Heart left ventricle (tissue), 16 donors: ENCODE measurements around the gene RFESD. TPM values are rescaled to one million over a fixed set of nuclear protein-coding genes. Genes with fewer than 3 reads are reported as not detected.

Source experiments
- ATAC-seq, 4 donors: fragments of 200-7000 bp; cut with Tn5 transposase; one replicate each; pipeline ENCODE4 v1.9.1; 2020 to 2022; ENCODE audit warnings: moderate library complexity in 4 of 4, mild to moderate bottlenecking in 3 of 4, moderate number of reproducible peaks in 1 of 4
- DNase-seq, 5 donors: peaks; one replicate each; pipeline ENCODE4 v3.0.0-alpha.2; 2020
- H3K27ac ChIP-seq, 12 donors: fragments of 200-600 bp; sonication (generic) in 4 of 12; one replicate each; pipeline versions ENCODE4 v1.5.0 to v1.8.0; 2016 to 2022; ENCODE audit warnings: mild to moderate bottlenecking in 2 of 12
- H3K27me3 ChIP-seq, 9 donors: fragments of 200-600 bp; sonication (generic) in 2 of 9; one replicate each; pipeline versions ENCODE4 v1.5.1 to v1.8.0; 2016 to 2022; ENCODE audit warnings: mild to moderate bottlenecking in 3 of 9
- H3K36me3 ChIP-seq, 9 donors: fragments of 200-600 bp; sonication (generic) in 2 of 9; one replicate each; pipeline versions ENCODE4 v1.5.0 to v1.8.0; 2018 to 2022; ENCODE audit warnings: mild to moderate bottlenecking in 2 of 9
- H3K4me1 ChIP-seq, 12 donors: fragments of 200-600 bp; sonication (generic) in 4 of 12; one replicate each; pipeline versions ENCODE4 v1.5.0 to v1.8.0; 2016 to 2022; ENCODE audit warnings: mild to moderate bottlenecking in 3 of 12
- H3K4me3 ChIP-seq, 12 donors: fragments of 200-600 bp; sonication (generic) in 4 of 12; one replicate each; pipeline versions ENCODE4 v1.5.0 to v1.8.0; 2017 to 2022; ENCODE audit warnings: mild to moderate bottlenecking in 9 of 12, moderate library complexity in 4 of 12
- H3K9me3 ChIP-seq, 12 donors: fragments of 200-600 bp; sonication (generic) in 4 of 12; one replicate each; pipeline versions ENCODE4 v1.5.0 to v1.8.0; 2016 to 2022; ENCODE audit warnings: mild to moderate bottlenecking in 1 of 12
- POLR2A ChIP-seq, 2 donors: fragments of 450-650 bp; IDR thresholded peaks; one replicate each; pipeline ENCODE4 v1.6.1; 2017; ENCODE audit warnings: antibody characterized with exemption in 2 of 2, mild to moderate bottlenecking in 2 of 2, moderate library complexity in 2 of 2
- WGBS, 4 donors: extraction: QIAGEN DNeasy Blood & Tissue Kit in 2 of 4; methylation state at CpG; one replicate each; pipeline versions ENCODE4 v1.1.5 to v1.1.7; 2013 to 2018; 5-methylcytosine and 5-hydroxymethylcytosine counted together
- intact Hi-C, 10 donors: fragments of 100-400 bp; cut with DNase I; formaldehyde crosslinking; loops; one replicate each; pipeline versions ENCODE4 v1.11.1 to v1.14.2; 2022
- polyA plus RNA-seq, 2 donors: library from polyadenylated mRNA; stranded (reverse); fragments of 200-250 nt; gene quantifications; one replicate each; pipeline ENCODE4 v1.2.3, GENCODE V29; 2013
- total RNA-seq, 9 donors: library from RNA; depleted of rRNA in 2 of 9; stranded (reverse); fragments of >200 nt in 2 of 9; fragmentation: NEBNext Ultra II Directional in 3 of 9; extraction: Animal tissue kit (Norgen Biotek cat#: 25700) in 3 of 9; gene quantifications; one replicate each; pipeline versions ENCODE4 v1.1.0 to v1.2.4, GENCODE V29; 2016 to 2023
- TF ChIP-seq, protein P1 (sequence below), 12 donors: fragments of 200-600 bp; sonication (generic) in 4 of 12; IDR thresholded peaks; one replicate each; pipeline versions ENCODE4 v1.5.0 to v1.8.0; 2018 to 2022; ENCODE audit warnings: antibody characterized with exemption in 12 of 12, mild to moderate bottlenecking in 5 of 12
- donor health status: ischemic (EF 13 %, LVEDD 7.1; RV severe dilation, severe dysfunction).
- donor health status: healthy with polysubstance abuse.
- donor health status: DM: no; HTN: yes; CAD: no.
- donor health status: DM: no; HTN: no; CAD: no.
- donor health status: ischemic (EF 25% LVEDD 6.9; RV normal size, moderate dysfunction).
- donor health status: ischemic (EF 25% LVEDD 5.7; RV mildly dilated, moderate dysfunction).
- donor health status: healthy.
- donor health status: DM: yes; HTN: yes; CAD: no.
- donor health status: ischemic (EF 35%, LVEDD 5.7; RV mildly dilated, moderate dysfunction).
- donor health status: nonischemic (EF 11% LVEDD 7.7; RV severe dilation, severe dysfunction).
- donor health status: DM: yes; HTN: yes; CAD: no.
- donor health status: PGD.
- donor health status: ischemic (EF 29% LVEDD 5.4; RV normal size, mild dysfunction).
- donor health status: nonischemic (EF 23%, LVEDD 6.1; RV moderate dilation, normal function).

Gene RFESD
- total and polyA plus RNA-seq, 11 donors, result 1.3 to 5.0 (median 3.5) TPM

DNA sequence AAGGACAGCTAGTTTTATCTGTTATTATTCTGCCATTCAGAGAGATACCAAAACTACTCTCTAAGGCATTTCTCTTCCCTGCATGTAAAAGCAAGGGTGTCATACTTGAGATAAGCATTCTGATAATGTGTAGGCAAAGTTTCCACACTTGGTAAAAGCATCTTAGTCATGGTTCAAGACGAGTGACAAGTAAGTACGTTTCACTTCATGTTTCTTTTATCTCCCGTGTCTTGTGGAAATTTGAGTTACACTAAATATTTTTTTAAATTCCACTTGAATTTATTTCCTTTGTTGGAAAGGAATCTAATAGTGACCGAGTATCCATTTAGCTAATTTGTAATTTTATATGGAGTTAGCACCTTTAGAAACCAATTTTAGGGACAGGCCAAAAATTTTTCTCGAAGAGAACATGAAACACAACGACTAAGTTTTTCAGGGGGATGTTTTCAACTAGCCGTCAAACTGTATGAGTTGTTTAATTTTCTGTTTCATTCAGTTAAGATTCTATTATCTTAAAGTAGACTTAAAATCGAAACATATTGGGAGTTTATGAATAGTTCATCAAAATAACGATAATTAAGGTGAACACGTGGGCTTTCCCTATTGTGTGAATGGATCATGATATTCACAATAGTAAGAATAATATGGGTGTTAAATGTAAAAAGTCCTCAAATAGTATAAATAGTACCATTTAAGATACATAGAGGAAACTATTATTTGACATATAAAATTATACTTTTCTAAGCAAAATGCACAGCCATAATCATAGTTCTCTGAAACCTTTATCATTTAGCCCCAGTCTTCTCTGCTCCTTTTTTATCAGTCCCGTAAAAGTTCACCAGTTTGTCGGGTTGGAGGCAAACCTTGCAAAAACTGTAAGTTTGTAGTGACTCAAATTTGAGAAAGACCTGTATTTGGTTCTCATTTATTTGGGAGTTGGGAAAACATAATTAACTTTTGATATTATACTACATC, 1.6 kb downstream of the RFESD start:
- DNase-seq (no peak), ATAC-seq (no peak)
- H3K36me3 ChIP-seq, result peaks cover 0 to 8% (median 0%) of the 10 kb centered on the region in 9 donors
- intact Hi-C loops, result loop anchor here in 8 of 10 donors (2.0 to 10.0 kb wide), 12 partner anchors 83 to 957 kb away; partner anchors contain the start of gene RHOBTB3 (in 5 of the 8)
- H3K27me3 ChIP-seq, result no peaks in the 10 kb centered on the region
- 76 to 82% (median 78%) methylated on average over 12 of the region's 12 CpGs for WGBS, 4 donors
- peak overlapping the region in 3 of 12 donors; percentile 57 to 73 (median 67) for H3K4me3 ChIP-seq
- peak overlapping the region in 9 of 12 donors; percentile 89 to 99 (median 95) for H3K27ac ChIP-seq
- H3K4me1 ChIP-seq, result peaks cover 0 to 25% (median 9%) of the 10 kb centered on the region in 12 donors
- no peaks in the 10 kb centered on the region for H3K9me3 ChIP-seq
- TF ChIP-seq POLR2A (IDR thresholded peaks at IDR 0.05), result no peak
- TF ChIP-seq, protein P1, sequence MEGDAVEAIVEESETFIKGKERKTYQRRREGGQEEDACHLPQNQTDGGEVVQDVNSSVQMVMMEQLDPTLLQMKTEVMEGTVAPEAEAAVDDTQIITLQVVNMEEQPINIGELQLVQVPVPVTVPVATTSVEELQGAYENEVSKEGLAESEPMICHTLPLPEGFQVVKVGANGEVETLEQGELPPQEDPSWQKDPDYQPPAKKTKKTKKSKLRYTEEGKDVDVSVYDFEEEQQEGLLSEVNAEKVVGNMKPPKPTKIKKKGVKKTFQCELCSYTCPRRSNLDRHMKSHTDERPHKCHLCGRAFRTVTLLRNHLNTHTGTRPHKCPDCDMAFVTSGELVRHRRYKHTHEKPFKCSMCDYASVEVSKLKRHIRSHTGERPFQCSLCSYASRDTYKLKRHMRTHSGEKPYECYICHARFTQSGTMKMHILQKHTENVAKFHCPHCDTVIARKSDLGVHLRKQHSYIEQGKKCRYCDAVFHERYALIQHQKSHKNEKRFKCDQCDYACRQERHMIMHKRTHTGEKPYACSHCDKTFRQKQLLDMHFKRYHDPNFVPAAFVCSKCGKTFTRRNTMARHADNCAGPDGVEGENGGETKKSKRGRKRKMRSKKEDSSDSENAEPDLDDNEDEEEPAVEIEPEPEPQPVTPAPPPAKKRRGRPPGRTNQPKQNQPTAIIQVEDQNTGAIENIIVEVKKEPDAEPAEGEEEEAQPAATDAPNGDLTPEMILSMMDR (IDR thresholded peaks at IDR 0.05), result no peak

- no peaks in the 10 kb centered on the region for H3K27me3 ChIP-seq
- peaks cover 0 to 21% (median 9%) of the 10 kb centered on the region in 12 donors for H3K4me1 ChIP-seq
- no peaks in the 10 kb centered on the region for H3K9me3 ChIP-seq
- DNase-seq (no peak), ATAC-seq (no peak)
- intact Hi-C loops, result loop anchor here in 7 of 10 donors (5.0 to 10.0 kb wide), 9 partner anchors 83 to 956 kb away; partner anchors contain the start of gene RHOBTB3 (in 3 of the 7)
- no peak overlapping the region for H3K4me3 ChIP-seq
- H3K27ac ChIP-seq, result no peak overlapping the region
- peaks cover 0 to 9% (median 0%) of the 10 kb centered on the region in 9 donors for H3K36me3 ChIP-seq
- TF ChIP-seq POLR2A (IDR thresholded peaks at IDR 0.05), result no peak
- TF ChIP-seq, protein P1 (IDR thresholded peaks at IDR 0.05), result no peak
Measured at GRCh38 chr5:95649274-95649673, 2.7 kb downstream of the RFESD start.

DNA sequence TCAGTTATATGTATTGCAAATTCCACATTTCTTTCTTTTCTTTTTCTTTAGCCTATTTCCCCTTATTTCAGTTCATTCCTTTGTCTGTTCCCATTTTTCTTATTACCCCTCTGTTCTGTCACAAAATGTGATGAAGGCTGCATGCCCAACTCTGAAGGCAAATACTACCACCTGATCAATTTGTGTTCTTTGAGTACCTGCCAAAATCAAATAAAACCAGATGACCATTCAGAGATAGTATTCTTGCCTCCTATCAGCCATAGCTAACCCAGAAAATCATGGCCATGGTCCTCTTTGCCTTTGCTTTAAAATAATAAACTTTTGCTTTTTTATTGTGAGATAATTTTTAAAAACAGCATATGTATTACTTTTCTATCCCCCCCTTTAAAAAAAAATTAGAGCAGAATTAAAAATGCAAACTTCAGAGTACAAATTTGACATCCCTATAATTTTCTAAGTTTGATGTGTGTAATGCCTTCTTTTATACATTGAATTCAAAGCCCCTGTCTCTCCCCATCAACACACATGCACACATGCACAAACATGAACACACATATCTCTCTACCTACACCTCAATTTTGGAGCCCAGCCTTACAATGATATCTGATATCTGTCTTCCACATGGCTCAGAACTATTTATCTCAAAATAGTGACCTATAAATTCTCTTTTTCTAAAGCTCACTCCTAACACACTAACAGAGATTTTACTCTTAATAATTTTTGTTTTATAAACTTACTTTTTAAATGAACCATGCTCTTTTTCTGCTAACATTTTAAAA, 3.5 kb downstream of the RFESD start:
- Histone ChIP-seq H3K27me3 (no peaks in the 10 kb centered on the region), H3K27ac (no peak overlapping the region), H3K9me3 (no peaks in the 10 kb centered on the region), H3K36me3 (peaks cover 0 to 11% (median 0%) of the 10 kb centered on the region in 9 donors), H3K4me1 (peaks cover 0 to 15% (median 8%) of the 10 kb centered on the region in 12 donors), H3K4me3 (no peak overlapping the region)
- intact Hi-C loops, result loop anchor here in 8 of 10 donors (5.0 to 10.0 kb wide), 10 partner anchors 82 to 955 kb away; partner anchors contain the start of gene RHOBTB3 (in 3 of the 8)
- no peak for ATAC-seq
- TF ChIP-seq, protein P1 (IDR thresholded peaks at IDR 0.05), result no peak
- no peak for TF ChIP-seq POLR2A (IDR thresholded peaks at IDR 0.05)
- no peak for DNase-seq
